WERI-Rb-1 (cell line): Measurements from ENCODE around the gene NKRF.

Source experiments
- DNase-seq: peaks from one replicate; pipeline ENCODE4 v3.0.0-alpha.2; 2020
- H3K27ac ChIP-seq: fragments of 250-450 bp; sonication (Bioruptor Pico); 2 replicates; pipeline ENCODE4 v1.5.1; 2020; ENCODE audit warnings: mild to moderate bottlenecking, moderate library complexity
- H3K27me3 ChIP-seq: fragments of 250-450 bp; sonication (Bioruptor Pico); 2 replicates; pipeline ENCODE4 v1.5.1; 2021; ENCODE audit warnings: mild to moderate bottlenecking, low read depth, moderate library complexity; ENCODE audit not compliant: insufficient read depth, severe bottlenecking
- H3K36me3 ChIP-seq: fragments of 250-450 bp; sonication (Bioruptor Pico); 2 replicates; pipeline ENCODE4 v1.5.1; 2020; ENCODE audit warnings: mild to moderate bottlenecking, moderate library complexity
- H3K4me3 ChIP-seq: 2 replicates; pipeline ENCODE4 v1.5.1; 2011; ENCODE audit warnings: low read depth, mild to moderate bottlenecking, control low read depth, low read length
- H3K9me3 ChIP-seq: fragments of 250-450 bp; sonication (Bioruptor Pico); 2 replicates; pipeline ENCODE4 v1.5.1; 2021; ENCODE audit warnings: mild to moderate bottlenecking, moderate library complexity; ENCODE audit not compliant: severe bottlenecking
- CTCF ChIP-seq: IDR thresholded peaks from 2 replicates; pipeline ENCODE4 v1.5.1; 2011; ENCODE audit warnings: low read depth, mild to moderate bottlenecking, control low read depth, inconsistent platforms, low read length

The NKRF gene

GRCh38 chrX:119579414-119579813, 26.8 kb downstream of the NKRF start:
- Histone ChIP-seq H3K9me3 (no peaks in the 10 kb centered on the region), H3K36me3 (peaks cover 6% of the 10 kb centered on the region; the same call in 1 of the 2 replicates), H3K4me3 (no peak overlapping the region), H3K27me3 (peaks cover 6% of the 10 kb centered on the region), H3K27ac (no peak overlapping the region)
- DNase-seq = no peak
- no peak for TF ChIP-seq CTCF

DNA sequence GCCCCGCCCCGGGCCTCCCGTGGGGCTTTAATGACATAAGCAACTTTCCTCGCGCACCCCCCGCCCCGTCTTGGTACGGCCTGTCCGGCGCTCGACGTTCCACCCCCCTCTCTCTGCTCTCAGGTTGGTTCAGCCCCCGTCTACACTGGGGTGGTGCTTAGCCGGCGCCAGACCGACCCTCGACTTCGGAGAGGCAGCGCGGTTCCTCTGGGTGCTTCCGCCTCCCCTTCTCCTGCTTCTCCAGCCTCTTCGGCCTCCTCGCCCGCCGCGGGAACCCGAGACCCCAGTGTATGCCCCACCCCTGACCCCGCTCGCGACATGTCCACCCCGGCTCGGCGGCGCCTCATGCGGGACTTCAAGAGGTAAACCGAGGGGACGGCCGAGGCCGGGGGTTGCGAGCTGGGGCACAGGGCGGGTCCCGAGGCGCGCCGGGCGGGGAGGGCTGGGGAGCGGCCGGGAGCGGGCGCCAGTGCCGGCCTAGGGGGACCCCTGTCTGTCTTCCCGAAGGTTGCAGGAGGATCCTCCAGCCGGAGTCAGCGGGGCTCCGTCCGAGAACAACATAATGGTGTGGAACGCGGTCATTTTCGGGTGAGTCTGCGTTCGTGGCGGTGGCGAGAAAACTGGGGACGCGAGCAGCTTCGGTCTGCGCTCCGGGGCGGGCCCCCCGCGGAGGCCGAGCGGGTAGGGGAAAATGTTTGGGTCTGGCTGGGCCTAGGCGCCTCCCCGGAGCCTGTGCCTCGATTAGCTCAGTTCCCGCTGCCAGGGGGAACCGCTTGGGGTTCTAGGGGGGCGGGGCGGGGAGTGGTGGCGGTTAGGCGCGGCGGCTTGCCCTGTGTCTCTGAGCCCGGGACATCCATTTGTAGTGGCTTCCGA, 31.6 kb downstream of the NKRF start, which contains the start of gene UBE2A:
Gene UBE2A (plus strand): TSS at position 170 of the 873 bp plus-strand sequence. CDS start 149 bp downstream, at position 319.
- peak within 1 kb of the TSS; percentile 86 for H3K27ac ChIP-seq
- H3K9me3 ChIP-seq = no peaks in the 10 kb centered on the region

DNA sequence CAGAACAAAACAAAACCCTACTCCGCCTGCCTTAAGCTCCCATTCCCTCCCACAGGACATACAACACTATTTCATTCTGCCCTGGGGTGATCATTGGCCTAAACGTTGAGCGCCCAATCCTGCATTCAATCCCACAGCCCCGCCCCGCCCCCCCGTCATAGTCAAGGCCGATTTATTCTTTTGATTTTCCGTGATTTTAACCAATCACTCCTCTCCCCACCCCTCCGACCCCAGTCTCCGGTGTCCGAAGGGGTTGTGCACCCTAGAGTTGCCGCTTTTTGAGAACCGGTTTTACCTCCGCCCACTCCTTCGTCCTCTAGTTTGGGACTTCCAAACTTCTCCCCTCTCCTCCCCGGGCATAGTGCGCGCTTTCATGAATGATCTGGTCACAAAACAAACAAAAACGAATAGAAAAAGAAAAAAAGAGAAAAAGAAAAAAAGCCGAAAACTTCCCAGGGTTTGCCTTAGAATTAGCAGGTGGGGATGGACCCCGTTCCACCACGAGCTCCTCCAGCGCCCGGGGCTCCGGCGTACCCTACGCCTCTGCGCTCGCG, 32.3 kb downstream of the NKRF start:
- peak overlapping the region; percentile 80 for H3K4me3 ChIP-seq
- peaks cover 6% of the 10 kb centered on the region; the same call in 1 of the 2 replicates for H3K36me3 ChIP-seq
- no peaks in the 10 kb centered on the region for H3K9me3 ChIP-seq
- H3K27ac ChIP-seq = peak overlapping the region; percentile 43
- peaks cover 8% of the 10 kb centered on the region for H3K27me3 ChIP-seq
- TF ChIP-seq CTCF = no peak
- peak; percentile 8 for DNase-seq

More for the DNA sequence above, 31.6 kb downstream of the NKRF start, which contains the start of gene UBE2A:
- peaks cover 8% of the 10 kb centered on the region for H3K27me3 ChIP-seq
- H3K36me3 ChIP-seq = peaks cover 6% of the 10 kb centered on the region; the same call in 1 of the 2 replicates
- 0 out of 2 replicates have a peak, but pooled peaks have one; percentile 5 for TF ChIP-seq CTCF
- peak within 1 kb of the TSS; percentile 80 for H3K4me3 ChIP-seq
- DNase-seq = peak; percentile 90

DNA sequence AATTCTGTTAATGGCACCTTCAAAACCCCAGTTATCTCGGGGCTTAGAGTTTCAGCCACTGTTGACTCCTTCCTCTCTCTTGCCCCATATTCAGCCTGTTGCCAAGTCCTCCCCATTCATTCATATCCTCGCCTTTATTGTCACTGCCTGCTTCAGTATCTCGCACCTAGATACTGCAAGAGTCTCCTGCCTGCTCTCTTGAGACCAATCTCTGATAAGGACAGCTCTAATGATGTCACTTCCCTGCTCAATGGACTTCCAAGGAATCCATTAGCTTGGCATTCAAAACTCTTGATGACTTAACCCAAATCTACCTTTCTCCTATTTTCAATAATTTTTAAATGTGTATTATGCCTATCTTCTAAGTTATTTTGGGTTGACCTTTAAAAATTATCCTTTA, 33.0 kb downstream of the NKRF start:
- TF ChIP-seq CTCF = no peak

GRCh38 chrX:119570351-119570835, 35.8 kb downstream of the NKRF start:
- Histone ChIP-seq H3K36me3 (no peaks in the 10 kb centered on the region), H3K9me3 (peaks cover 6% of the 10 kb centered on the region), H3K27me3 (peaks cover 5% of the 10 kb centered on the region), H3K27ac (no peak overlapping the region), H3K4me3 (no peak overlapping the region)
- DNase-seq = no peak
- no peak for TF ChIP-seq CTCF

More for the DNA sequence above, 33.0 kb downstream of the NKRF start:
- Histone ChIP-seq H3K27me3 (peaks cover 8% of the 10 kb centered on the region), H3K4me3 (peak overlapping the region; percentile 80; the same call in 1 of the 2 replicates), H3K36me3 (peaks cover 6% of the 10 kb centered on the region; the same call in 1 of the 2 replicates), H3K9me3 (no peaks in the 10 kb centered on the region), H3K27ac (no peak overlapping the region)
- no peak for DNase-seq
